HG03378 (cell line): ENCODE measurements around the gene ASB6.
"Not testable (repeated sequence)": the region's sequence is repeated elsewhere in the genome, so short reads cannot be mapped to it uniquely, and the experiment has no call there.

Experiments
- ATAC-seq: cut with Tn5 transposase; IDR thresholded peaks from one replicate; pipeline ENCODE4 v1.9.1; 2021; ENCODE audit warnings: mild to moderate bottlenecking, moderate library complexity; ENCODE audit not compliant: unreplicated experiment

Gene ASB6

GRCh38 chr9:129609486-129610212, 32.3 kb downstream of the ASB6 start:
- ATAC-seq, result no peak

- ATAC-seq, result no peak
Measured at GRCh38 chr9:129608561-129609481, 33.1 kb downstream of the ASB6 start.

GRCh38 chr9:129607027-129607387, 34.9 kb downstream of the ASB6 start:
- no peak for ATAC-seq

- ATAC-seq, result no peak
Measured at GRCh38 chr9:129606161-129607026, 35.6 kb downstream of the ASB6 start.

GRCh38 chr9:129604766-129605163, 37.2 kb downstream of the ASB6 start:
- no peak for ATAC-seq

GRCh38 chr9:129604056-129604765, 37.7 kb downstream of the ASB6 start:
- ATAC-seq, result no peak

- no peak for ATAC-seq
Measured at GRCh38 chr9:129602598-129603415, 39.1 kb downstream of the ASB6 start.

- no peak for ATAC-seq
Measured at GRCh38 chr9:129601082-129601674, 40.8 kb downstream of the ASB6 start.

- no peak for ATAC-seq
Measured at GRCh38 chr9:129598089-129598596, 43.8 kb downstream of the ASB6 start.

GRCh38 chr9:129597355-129598088, 44.4 kb downstream of the ASB6 start:
- no peak for ATAC-seq

GRCh38 chr9:129596541-129597331, 45.2 kb downstream of the ASB6 start:
- no peak for ATAC-seq

- ATAC-seq, result no peak
Measured at GRCh38 chr9:129595903-129596540, 45.9 kb downstream of the ASB6 start.

- ATAC-seq, result no peak
Measured at GRCh38 chr9:129595311-129595741, 46.6 kb downstream of the ASB6 start.

- ATAC-seq, result no peak
Measured at GRCh38 chr9:129594632-129595031, 47.3 kb downstream of the ASB6 start.

- ATAC-seq, result not testable (repeated sequence)
Measured at GRCh38 chr9:129592790-129593189, 49.2 kb downstream of the ASB6 start.

- ATAC-seq, result no peak
Measured at GRCh38 chr9:129591916-129592315, 50.0 kb downstream of the ASB6 start.

- ATAC-seq, result no peak
Measured at GRCh38 chr9:129590466-129590865, 51.5 kb downstream of the ASB6 start.
